Prostate gland (tissue), 2 donors: ENCODE data around the gene CAMK2D. TPM values are rescaled to one million over a fixed set of nuclear protein-coding genes. Genes with fewer than 3 reads are reported as not detected.

Experiments used
- DNase-seq: peaks from one replicate; pipeline ENCODE4 v3.0.0-alpha.2; 2019; ENCODE audit warnings: low spot score
- H3K27ac ChIP-seq, 2 donors: fragments of 200-600 bp; sonication (generic); 2 replicates each; pipeline ENCODE4 v1.5.1; 2017 to 2019
- H3K27me3 ChIP-seq: fragments of 200-600 bp; sonication (generic); replicated peaks from 2 replicates; pipeline ENCODE4 v1.5.1; 2019; ENCODE audit not compliant: insufficient read depth
- H3K36me3 ChIP-seq, 2 donors: fragments of 200-600 bp; sonication (generic); 1 replicate in 1 of 2; 2 replicates in 1 of 2; pipeline versions ENCODE4 v1.5.1 to v1.8.1; 2017 to 2019
- H3K4me1 ChIP-seq: fragments of 200-600 bp; sonication (generic); replicated peaks from 2 replicates; pipeline ENCODE4 v1.5.1; 2019
- H3K4me3 ChIP-seq, 2 donors: fragments of 200-600 bp; sonication (generic); 2 replicates each; pipeline ENCODE4 v1.5.1; 2017 to 2019
- H3K9me3 ChIP-seq: fragments of 200-600 bp; sonication (generic); 2 replicates; pipeline ENCODE4 v1.5.1; 2017
- CTCF ChIP-seq, 4 experiments: fragments of 200-600 bp in 2 of 4; fragments of 450-650 bp in 2 of 4; sonication (generic) in 2 of 4; IDR thresholded peaks; 1 replicate in 3 of 4; 2 replicates in 1 of 4; pipeline ENCODE4 v1.5.1; 2016 to 2019; ENCODE audit warnings: antibody characterized with exemption in 4 of 4, mild to moderate bottlenecking in 2 of 4, moderate library complexity in 2 of 4
- POLR2A ChIP-seq: fragments of 450-650 bp; IDR thresholded peaks from one replicate; pipeline ENCODE4 v1.6.1; 2016; ENCODE audit warnings: antibody characterized with exemption, mild to moderate bottlenecking
- POLR2AphosphoS5 ChIP-seq: sonication (generic); formaldehyde crosslinking; IDR thresholded peaks from one replicate; pipeline ENCODE4 v1.6.1; 2017; ENCODE audit warnings: antibody characterized with exemption
- WGBS: methylation state at CpG from one replicate; pipeline ENCODE4 v1.1.5; 2018; 5-methylcytosine and 5-hydroxymethylcytosine counted together
- intact Hi-C: fragments of 100-400 bp; cut with DNase I; formaldehyde crosslinking; loops from one replicate; pipeline ENCODE4 v1.14.2; 2022
- total RNA-seq, 2 donors: library from RNA; depleted of rRNA; stranded (reverse); fragments of >200 nt; gene quantifications; one replicate each; pipeline ENCODE4 v1.1.0, GENCODE V29; 2016

CAMK2D gene
- total RNA-seq, 2 donors from 2014 or later = 48.7 to 88.8 TPM

GRCh38 chr4:113602646-113603228 is 158.8 kb downstream of the CAMK2D start:
- intact Hi-C loops = no loop called here
- 66% methylated on average over 8 of the region's 8 CpGs for WGBS
- no peaks in the 10 kb centered on the region for H3K4me1 ChIP-seq

GRCh38 chr4:113601636-113602035 is 159.9 kb downstream of the CAMK2D start:
- intact Hi-C loops = no loop called here
- H3K36me3 ChIP-seq = no peaks in the 10 kb centered on the region
- H3K4me1 ChIP-seq = no peaks in the 10 kb centered on the region
- no peak overlapping the region for H3K27ac ChIP-seq
- no peaks in the 10 kb centered on the region for H3K9me3 ChIP-seq
- TF ChIP-seq POLR2AphosphoS5 (no peak), POLR2A (no peak), CTCF (IDR thresholded peaks at IDR 0.05) (no peak)
- no peak for DNase-seq
- H3K4me3 ChIP-seq = no peak overlapping the region
- no peaks in the 10 kb centered on the region for H3K27me3 ChIP-seq
- WGBS = 100% methylated on average over 4 of the region's 4 CpGs

More at GRCh38 chr4:113602646-113603228, 158.8 kb downstream of the CAMK2D start:
- Histone ChIP-seq H3K36me3 (no peaks in the 10 kb centered on the region), H3K4me3 (no peak overlapping the region), H3K9me3 (no peaks in the 10 kb centered on the region), H3K27ac (no peak overlapping the region), H3K27me3 (no peaks in the 10 kb centered on the region)
- no peak for DNase-seq
- TF ChIP-seq POLR2AphosphoS5 (no peak), POLR2A (no peak), CTCF (IDR thresholded peaks at IDR 0.05) (no peak)

GRCh38 chr4:113596396-113596795 is 165.1 kb downstream of the CAMK2D start:
- H3K9me3 ChIP-seq = no peaks in the 10 kb centered on the region
- H3K4me3 ChIP-seq = no peak overlapping the region
- H3K4me1 ChIP-seq = no peaks in the 10 kb centered on the region
- no peaks in the 10 kb centered on the region for H3K27me3 ChIP-seq
- H3K36me3 ChIP-seq = no peaks in the 10 kb centered on the region
- WGBS = 93% methylated on average over 6 of the region's 6 CpGs
- TF ChIP-seq CTCF (IDR thresholded peaks at IDR 0.05) (no peak), POLR2A (no peak), POLR2AphosphoS5 (no peak)
- intact Hi-C loops = no loop called here
- H3K27ac ChIP-seq = no peak overlapping the region
- no peak for DNase-seq

- H3K4me1 ChIP-seq = no peaks in the 10 kb centered on the region
- intact Hi-C loops = no loop called here
- no peak for DNase-seq
- H3K27ac ChIP-seq = no peak overlapping the region
- no peaks in the 10 kb centered on the region for H3K27me3 ChIP-seq
- H3K36me3 ChIP-seq = no peaks in the 10 kb centered on the region
- TF ChIP-seq POLR2AphosphoS5 (no peak), POLR2A (no peak), CTCF (IDR thresholded peaks at IDR 0.05) (no peak)
- WGBS = 86% methylated on average over 2 of the region's 2 CpGs
- no peak overlapping the region for H3K4me3 ChIP-seq
- no peaks in the 10 kb centered on the region for H3K9me3 ChIP-seq
Observed at GRCh38 chr4:113594231-113594556, 167.3 kb downstream of the CAMK2D start.

- TF ChIP-seq CTCF (IDR thresholded peaks at IDR 0.05) (no peak), POLR2AphosphoS5 (no peak)
- H3K27ac ChIP-seq = no peak overlapping the region
- no peaks in the 10 kb centered on the region for H3K36me3 ChIP-seq
- no peak for DNase-seq
- intact Hi-C loops = no loop called here
- 96% methylated on average over 1 of the region's 1 CpG for WGBS
- no peaks in the 10 kb centered on the region for H3K27me3 ChIP-seq
- no peaks in the 10 kb centered on the region for H3K4me1 ChIP-seq
- no peaks in the 10 kb centered on the region for H3K9me3 ChIP-seq
- H3K4me3 ChIP-seq = no peak overlapping the region
Observed at GRCh38 chr4:113593400-113594230, 167.9 kb downstream of the CAMK2D start.
